ENCODE measurements around the gene RARA.

The RARA gene

GRCh38 chr17:40315678-40316570 is 6.9 kb downstream of the RARA start:
- DNase-seq (ENCODE audit: low read depth in 4 of 4, low spot score in 1 of 4): no peak

GRCh38 chr17:40316571-40317344 is 7.8 kb downstream of the RARA start:
- no peak for DNase-seq (ENCODE audit: low read depth in 4 of 4, low spot score in 1 of 4)

- no peak for DNase-seq (ENCODE audit: low read depth in 4 of 4, low spot score in 1 of 4)
These were observed 8.4 kb downstream of the RARA start for GRCh38 chr17:40317345-40317873.

DNA sequence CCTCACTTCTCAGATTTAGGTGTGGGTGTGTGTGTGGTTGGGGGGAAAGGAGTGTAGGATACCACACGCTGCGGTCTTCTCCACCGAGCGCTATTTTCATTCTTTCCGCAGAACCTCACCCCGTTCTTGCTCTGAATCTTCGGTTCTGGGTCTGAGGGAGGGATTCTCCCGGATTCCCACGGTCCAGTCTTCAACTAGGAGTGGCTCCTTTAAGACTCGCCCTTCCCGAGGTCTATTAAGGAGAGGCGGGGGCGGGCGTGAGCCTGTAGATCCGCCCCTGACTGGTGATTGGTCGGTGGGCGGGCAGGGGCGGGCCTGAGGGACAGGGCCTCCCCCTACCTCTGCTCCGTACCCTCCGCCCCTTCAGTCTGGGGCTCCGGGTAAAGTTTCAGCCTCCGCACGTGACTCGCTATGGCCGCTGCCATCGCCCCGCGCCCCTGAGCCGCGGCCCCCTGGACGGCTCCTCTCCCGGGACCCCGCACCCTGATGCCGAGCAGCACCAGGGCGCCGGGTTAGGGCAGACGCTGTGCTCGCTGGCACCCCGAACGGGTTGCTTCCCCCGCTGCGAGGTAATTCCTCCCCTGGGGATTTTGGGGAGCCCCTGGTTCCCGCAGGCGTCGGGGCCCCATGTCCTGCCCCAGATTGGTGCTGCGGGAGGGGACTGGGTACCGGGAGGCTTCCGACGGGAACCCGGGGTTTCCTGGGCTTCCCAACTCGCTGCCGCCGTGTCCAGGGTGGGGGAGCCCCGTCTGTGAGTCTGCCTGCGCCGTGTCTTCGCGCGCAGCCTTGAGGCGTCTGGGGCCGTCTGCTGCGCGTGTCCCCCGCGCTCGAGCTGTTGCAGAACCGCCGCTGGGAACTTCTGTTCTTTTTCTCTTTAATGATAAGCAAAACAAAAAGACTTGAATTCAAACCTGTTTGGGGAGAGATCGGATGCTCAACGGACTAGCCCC is 9.2 kb downstream of the RARA start:
- peak; percentile 74 to 92 (median 82) for DNase-seq (ENCODE audit: low read depth in 4 of 4, low spot score in 1 of 4)

- no peak for DNase-seq (ENCODE audit: low read depth in 4 of 4, low spot score in 1 of 4)
These were observed 9.9 kb downstream of the RARA start for GRCh38 chr17:40318830-40319391.

- peak in 1 of 4 experiments; percentile 62 for DNase-seq (ENCODE audit: low read depth in 4 of 4, low spot score in 1 of 4)
These were observed 10.9 kb downstream of the RARA start for GRCh38 chr17:40319651-40320540.

GRCh38 chr17:40320756-40321523 is 12.0 kb downstream of the RARA start:
- no peak for DNase-seq (ENCODE audit: low read depth in 4 of 4, low spot score in 1 of 4)

DNA sequence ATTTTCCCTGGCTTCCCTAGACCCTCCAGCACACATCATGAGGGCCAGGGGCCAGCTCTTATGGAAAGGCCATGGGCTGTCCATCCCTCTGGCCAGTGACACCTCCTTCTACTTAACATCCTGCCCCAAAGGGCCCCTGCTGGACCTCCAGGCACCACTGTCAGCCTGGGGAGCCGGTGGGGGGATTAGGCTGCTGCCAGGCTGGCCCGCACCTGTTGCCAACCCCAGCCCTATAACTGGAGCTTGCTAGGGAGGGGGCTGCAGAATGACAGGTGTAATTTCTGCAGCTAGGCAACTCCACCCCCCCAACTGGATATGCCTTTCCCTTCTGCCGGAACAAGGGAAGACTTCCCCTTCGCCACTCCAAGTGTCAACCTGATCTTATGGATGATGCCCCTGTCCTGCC is 12.5 kb downstream of the RARA start:
- DNase-seq (ENCODE audit: low read depth in 4 of 4, low spot score in 1 of 4): no peak

DNA sequence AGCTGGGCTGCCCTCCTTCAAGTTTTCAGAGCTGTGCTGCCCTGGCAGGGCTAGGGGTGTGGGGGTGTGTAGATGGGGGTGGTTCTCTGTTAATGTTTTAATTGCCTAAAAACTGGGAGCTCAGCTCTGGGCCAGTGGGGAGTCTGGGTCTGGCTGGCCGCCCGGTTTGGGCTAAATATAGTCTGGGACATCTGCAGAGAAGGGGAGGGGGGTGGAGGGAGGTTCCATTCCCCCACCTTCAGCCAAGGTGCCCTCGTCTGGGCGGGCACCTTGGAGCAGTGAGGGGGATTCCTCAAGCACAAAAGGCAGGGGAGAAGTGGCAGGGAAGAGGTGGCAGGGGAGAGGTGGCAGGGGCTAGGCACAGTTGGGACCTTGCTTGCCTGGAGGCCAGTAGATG is 13.0 kb downstream of the RARA start:
- DNase-seq (ENCODE audit: low read depth in 4 of 4, low spot score in 1 of 4): no peak

DNA sequence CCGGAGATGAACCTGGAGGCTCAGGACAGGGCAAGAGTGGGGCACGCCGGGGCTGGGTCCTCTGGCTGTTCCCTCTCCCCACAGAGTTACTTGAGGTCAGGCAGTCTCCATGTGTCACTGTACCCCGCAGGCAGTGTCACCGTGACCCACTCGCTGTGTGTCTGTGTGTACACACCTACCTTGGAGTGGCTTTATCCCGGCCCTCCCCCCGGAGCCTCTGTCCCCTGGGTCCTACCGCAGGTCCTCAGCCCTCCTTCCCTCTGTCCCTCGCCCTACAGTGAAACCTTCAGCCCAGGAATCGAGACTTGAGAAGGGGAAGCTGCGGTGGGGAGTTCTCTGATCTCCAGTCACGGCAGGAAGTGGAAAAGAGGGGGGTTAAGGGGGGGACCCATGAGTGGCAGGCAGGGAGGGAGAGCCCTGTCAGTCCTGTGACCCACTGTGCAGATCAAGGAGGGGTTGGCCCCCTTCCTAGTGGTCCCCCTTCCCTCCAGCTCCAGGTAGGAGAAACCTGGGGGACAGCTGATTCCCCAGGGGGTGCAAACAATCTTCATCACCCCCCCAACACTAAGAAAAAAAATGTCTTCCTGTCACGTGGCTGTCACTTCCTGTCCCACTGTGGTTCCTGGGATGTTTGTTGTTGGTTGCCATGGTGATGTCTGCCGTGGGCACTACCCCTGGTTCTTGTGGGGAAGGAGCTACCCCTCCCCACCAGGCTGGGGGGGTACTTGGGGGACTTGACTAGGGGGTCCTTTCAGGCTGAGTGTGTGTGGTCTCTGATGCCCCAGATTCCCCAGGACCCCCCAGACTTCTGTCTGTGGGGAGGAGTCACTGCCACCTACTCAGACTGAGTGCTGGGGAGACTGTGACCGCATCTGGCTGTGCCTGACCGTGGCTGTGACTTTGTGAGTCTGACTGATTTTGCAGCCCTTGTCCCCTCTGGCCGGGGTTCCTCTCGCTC is 13.7 kb downstream of the RARA start:
- peak in 3 of 4 experiments; percentile 45 to 69 (median 58) for DNase-seq (ENCODE audit: low read depth in 4 of 4, low spot score in 1 of 4)

DNA sequence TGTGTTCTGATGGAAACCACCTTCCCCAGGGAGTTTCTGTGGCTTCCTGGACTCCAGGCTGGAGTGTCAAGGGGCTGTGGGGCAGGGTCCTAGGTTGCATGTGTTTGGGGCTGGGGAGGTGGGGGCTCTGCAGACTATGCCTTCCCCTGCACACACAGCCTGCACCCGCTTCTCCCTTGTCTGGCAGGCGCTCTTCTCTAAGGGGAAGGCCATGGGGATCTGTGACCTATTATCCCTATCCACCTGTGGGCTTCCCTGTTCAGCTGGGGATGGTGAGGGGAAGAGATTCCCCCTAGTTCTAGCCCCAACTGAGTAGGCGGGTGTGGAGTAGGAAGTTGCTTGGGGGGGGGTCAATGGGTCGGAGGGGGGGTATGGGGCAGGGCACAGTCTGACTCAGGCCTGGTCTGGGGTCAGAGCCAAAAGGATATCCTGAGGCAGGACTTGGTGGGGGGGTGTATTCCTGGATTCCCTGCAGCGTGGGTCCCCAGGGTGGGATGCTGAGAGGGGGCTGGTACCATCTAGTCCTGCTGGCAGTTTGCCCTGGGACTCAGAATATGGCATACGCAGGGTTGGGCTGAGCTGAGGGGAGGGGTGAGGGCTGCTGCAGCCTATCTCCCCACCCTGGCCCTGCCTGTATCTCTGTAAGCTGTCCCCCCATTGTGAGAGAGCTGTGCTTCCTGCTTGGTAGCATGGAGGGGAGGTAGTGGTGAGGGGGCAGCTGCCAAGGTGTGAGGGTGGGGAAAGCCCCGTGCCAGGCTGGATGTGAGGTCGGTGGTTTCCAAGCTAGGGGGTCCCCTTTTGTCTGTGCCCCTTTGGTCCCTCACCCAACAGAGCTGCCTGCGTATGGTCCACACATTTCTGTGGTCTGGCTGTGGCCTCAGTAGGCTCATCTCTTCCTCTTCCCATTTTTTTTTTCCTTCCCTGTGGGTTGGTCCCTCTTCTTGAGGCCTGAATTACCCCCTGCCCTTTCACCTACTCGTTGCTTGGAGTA is 14.7 kb downstream of the RARA start:
- DNase-seq (ENCODE audit: low read depth in 4 of 4, low spot score in 1 of 4): no peak

DNA sequence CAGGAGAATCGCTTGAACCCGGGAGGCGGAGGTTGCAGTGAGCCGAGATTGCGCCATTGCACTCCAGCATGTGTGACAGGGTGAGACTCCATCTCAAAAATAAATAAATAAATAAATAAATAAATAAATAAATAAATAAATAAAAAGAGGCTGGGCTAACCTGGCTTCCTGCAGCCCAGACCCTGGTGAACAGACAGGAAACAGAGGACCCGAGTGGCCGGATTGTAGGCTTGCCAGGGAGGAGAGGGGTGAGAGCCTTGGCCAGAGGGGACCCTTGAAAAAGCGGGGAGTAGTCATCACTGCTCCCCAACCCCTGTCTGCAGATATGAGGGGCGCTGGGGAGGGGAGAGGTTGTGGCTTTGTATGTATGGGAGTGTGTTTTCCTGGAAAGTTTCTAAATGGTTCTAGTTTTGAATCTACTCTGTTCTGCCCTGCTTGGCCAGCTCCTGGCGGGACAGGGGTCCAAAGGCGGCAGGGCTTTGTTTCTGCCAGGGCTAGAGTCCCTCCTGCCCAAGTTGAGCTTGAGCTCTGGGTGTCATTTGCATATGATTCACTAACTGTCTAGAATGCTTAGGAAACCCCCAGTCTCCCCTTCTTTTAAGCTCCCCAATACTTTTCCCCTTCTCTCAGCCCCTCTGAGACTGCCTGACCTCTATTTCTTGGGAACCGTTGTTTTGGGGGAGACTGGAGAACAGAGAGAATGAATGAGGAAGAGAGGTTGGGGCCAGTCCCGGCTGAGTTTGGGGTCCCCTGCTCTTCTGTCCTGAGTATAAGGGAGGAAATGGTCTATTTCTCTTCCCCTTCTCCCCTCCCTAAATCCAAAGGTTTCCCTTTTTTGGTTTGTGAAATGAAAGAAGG is 16.4 kb downstream of the RARA start:
- no peak for DNase-seq (ENCODE audit: low read depth in 4 of 4, low spot score in 1 of 4)

GRCh38 chr17:40326014-40326831 is 17.2 kb downstream of the RARA start:
- DNase-seq (ENCODE audit: low read depth in 4 of 4, low spot score in 1 of 4): no peak

DNA sequence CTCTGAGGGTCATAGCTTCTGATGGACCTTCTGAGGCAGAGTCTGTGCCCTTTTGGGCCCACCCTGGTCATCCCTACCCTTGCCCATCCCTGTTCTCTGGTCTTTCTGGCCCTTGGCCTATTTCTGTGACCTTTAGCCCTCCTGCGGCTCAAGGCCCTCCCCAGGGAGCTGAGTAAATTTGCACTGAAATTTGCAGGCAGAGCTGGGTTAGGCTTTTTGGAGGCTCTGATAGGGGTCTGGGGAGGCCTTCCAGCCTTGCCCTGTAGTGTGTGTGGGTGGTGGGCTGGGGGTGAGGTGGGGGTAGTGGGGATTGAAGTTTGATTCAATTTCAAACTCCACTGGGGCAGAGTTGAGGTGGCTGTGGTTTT is 17.8 kb downstream of the RARA start:
- no peak for DNase-seq (ENCODE audit: low read depth in 4 of 4, low spot score in 1 of 4)

DNA sequence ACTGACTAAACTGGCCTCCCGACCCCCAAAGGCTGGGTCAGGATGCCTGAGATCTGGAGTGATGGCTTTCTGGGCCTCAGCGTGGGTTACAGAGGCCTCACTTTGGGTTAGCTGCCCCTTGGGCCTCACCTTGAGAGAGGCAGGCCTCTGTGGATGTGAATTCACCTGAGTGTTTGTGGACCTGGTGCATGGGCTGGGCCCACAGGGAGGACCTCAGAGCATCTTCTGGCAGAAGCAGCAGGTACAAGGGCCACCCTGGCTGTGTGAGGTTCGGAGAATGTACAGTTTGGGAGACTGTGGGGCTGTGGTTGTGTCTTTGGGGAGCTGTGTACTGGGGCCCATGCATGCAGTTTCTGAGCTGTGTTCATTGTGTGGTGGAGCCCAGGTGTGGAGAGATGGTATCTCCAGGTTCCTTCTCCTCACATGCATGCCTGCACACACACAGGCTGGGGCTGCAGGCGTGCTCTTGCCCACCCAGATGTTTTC is 18.3 kb downstream of the RARA start:
- DNase-seq (ENCODE audit: low read depth in 4 of 4, low spot score in 1 of 4): no peak

Measured in stimulated activated CD4-positive, alpha-beta T cell treated with anti-CD3 and anti-CD28 coated beads, Interleukin-1b, Interleukin-23, amount 100 ng/mL, for 24 hours (primary cell).